GM18499 (cell line): Measurements from ENCODE around the gene KRT32.

Source experiments
- ATAC-seq: cut with Tn5 transposase; IDR thresholded peaks from one replicate; pipeline ENCODE4 v1.9.1; 2021; ENCODE audit warnings: moderate number of reproducible peaks; ENCODE audit not compliant: insufficient read depth, unreplicated experiment

Gene KRT32

DNA sequence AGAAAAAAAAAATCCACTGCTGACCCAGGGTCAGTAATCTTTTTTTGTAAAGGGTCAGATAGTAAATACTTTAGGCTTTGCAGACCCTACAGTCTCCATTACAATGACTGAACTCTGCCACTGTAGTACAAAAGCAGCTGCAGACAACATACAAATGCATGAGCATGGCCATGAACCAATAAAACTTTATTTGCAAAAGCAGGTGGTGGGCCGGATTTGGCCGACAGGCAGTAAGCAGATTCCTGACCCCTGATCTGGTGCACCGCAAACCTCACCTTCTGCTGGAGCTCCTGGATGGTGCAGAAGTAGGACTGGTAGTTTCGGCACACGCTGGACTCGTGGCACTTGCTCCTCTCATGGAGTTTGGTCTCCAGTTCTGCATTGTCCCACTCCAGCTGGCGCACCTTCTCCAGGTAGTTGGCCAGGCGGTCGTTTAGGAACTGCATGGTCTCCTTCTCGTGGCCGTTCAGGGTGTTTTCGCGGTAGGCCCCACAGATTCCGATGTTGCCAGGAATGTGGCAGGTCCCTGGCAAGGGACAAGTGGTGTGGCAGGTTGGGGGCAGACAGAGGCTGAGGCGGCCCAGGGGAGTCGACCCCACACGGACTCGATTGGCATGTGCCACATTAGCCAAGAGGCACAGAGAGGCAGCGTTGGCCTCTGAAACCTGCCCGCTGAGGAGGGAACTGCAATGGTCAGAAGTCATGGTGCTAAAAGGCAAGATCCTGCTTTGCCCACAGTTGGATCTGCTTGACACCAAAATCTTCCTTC is 55.9 kb downstream of the KRT32 start:
- no peak for ATAC-seq
